Measurements from ENCODE around the gene MFF. TPM values are rescaled to one million over a fixed set of nuclear protein-coding genes. Genes with fewer than 3 reads are reported as not detected.

MFF gene
- total RNA-seq, 1 experiment from 2014 or later = 83.3 TPM

GRCh38 chr2:227296671-227297405 is 28.2 kb upstream of the MFF start:
- WGBS (ENCODE audit: extremely low coverage, insufficient read length, low lambda C conversion rate) = no CpG with 5 or more reads among the region's 3 CpGs
- H3K27me3 Mint-ChIP-seq (ENCODE audit: low read depth) = no peaks in the 10 kb centered on the region
- H4K8ac ChIP-seq (replicated peaks; ENCODE audit: insufficient read length, low read depth, low read length) = no peak overlapping the region

More at GRCh38 chr2:227296671-227297405, 28.2 kb upstream of the MFF start:
- Histone ChIP-seq H3T11ph (ENCODE audit: low read length) (no peak overlapping the region), H4K91ac (ENCODE audit: insufficient read length, low read depth, low read length) (no peak overlapping the region), H3K79me1 (ENCODE audit: insufficient read depth, low read depth, low read length, poor library complexity, severe bottlenecking) (no peaks in the 10 kb centered on the region), H3K79me2 (ENCODE audit: insufficient read depth, low read length) (no peaks in the 10 kb centered on the region), H3K27ac (ENCODE audit: insufficient read length, low read depth, low read length) (no peak overlapping the region), H3K27me3 (ENCODE audit: insufficient read depth, low read length) (no peaks in the 10 kb centered on the region), H2BK20ac (ENCODE audit: low read depth, low read length, poor library complexity, severe bottlenecking) (no peak overlapping the region), H2BK5ac (ENCODE audit: insufficient read length, low read length) (no peak overlapping the region), H2AK5ac (ENCODE audit: insufficient read length, low read length) (no peak overlapping the region), H3K4me2 (ENCODE audit: insufficient read depth, insufficient read length, low read length) (no peak overlapping the region), H3K4me1 (ENCODE audit: insufficient read depth, low read length) (no peaks in the 10 kb centered on the region), H3K14ac (ENCODE audit: insufficient read depth, low read length) (no peak overlapping the region), H2BK15ac (ENCODE audit: low read depth, low read length) (no peak overlapping the region), H4K20me1 (ENCODE audit: control insufficient read depth, insufficient read depth, insufficient read length) (no peaks in the 10 kb centered on the region), H4K5ac (ENCODE audit: insufficient read length, low read depth, low read length) (no peak overlapping the region), H3K4ac (ENCODE audit: low read depth, low read length) (no peak overlapping the region), H2AFZ (ENCODE audit: low read length) (no peak overlapping the region), H3K23me2 (ENCODE audit: insufficient read length, low read depth, low read length, poor library complexity, severe bottlenecking) (no peaks in the 10 kb centered on the region), H3K23ac (ENCODE audit: insufficient read length, low read depth, low read length) (no peak overlapping the region), H3K9ac (ENCODE audit: extremely low read depth, insufficient read length, low read length) (no peak overlapping the region), H3K18ac (ENCODE audit: insufficient read length, low read depth, low read length) (no peak overlapping the region), H3K9me3 (ENCODE audit: control insufficient read depth, low read depth, low read length) (no peaks in the 10 kb centered on the region), H2BK12ac (ENCODE audit: insufficient read length, low read depth, low read length) (no peak overlapping the region), H2BK120ac (ENCODE audit: low read depth, low read length, poor library complexity, severe bottlenecking) (no peak overlapping the region), H3K56ac (ENCODE audit: insufficient read length, low read depth, low read length) (no peak overlapping the region)
- Mint-ChIP-seq H3K9me3 (peaks cover 0 to 3% of the 10 kb centered on the region in 2 experiments; a peak in 2 of 5 replicates), H3K4me3 (no peak overlapping the region), H3K4me1 (peaks cover 2 to 3% of the 10 kb centered on the region in 2 experiments), H3K27ac (no peak overlapping the region), H3K36me3 (ENCODE audit: insufficient read depth in 1 of 3, low read depth in 3 of 3) (peaks cover 0 to 7% (median 3%) of the 10 kb centered on the region in 3 experiments; a peak in 2 of 7 replicates)
- no peak for TF ChIP-seq CTCF (conservative IDR thresholded peaks at IDR 0.05)
- no peak for DNase-seq
